Thoracic aorta (tissue), 2 donors: ENCODE results near the gene CAMSAP2. TPM values are rescaled to one million over a fixed set of nuclear protein-coding genes. Genes with fewer than 3 reads are reported as not detected.

Source experiments
- ATAC-seq: fragments of 150-250 bp; one replicate; pipeline ENCODE4 v1.8.0; 2017; ENCODE audit warnings: low read depth; ENCODE audit not compliant: insufficient number of reproducible peaks, low FRiP score
- DNase-seq: peaks from one replicate; pipeline ENCODE4 v3.0.0-alpha.2; 2020; ENCODE audit warnings: low spot score
- H3K27ac ChIP-seq, 2 donors: fragments of 200-600 bp; sonication (generic); 1 replicate in 1 of 2; 2 replicates in 1 of 2; pipeline ENCODE4 v1.5.1; 2016; ENCODE audit warnings: mild to moderate bottlenecking in 2 of 2, moderate library complexity in 2 of 2
- H3K27me3 ChIP-seq: fragments of 200-600 bp; sonication (generic); replicated peaks from 2 replicates; pipeline ENCODE4 v1.6.0; 2016; ENCODE audit warnings: mild to moderate bottlenecking; ENCODE audit not compliant: insufficient read depth
- H3K36me3 ChIP-seq: fragments of 200-600 bp; sonication (generic); one replicate; pipeline ENCODE4 v1.5.1; 2016
- H3K4me1 ChIP-seq, 2 donors: fragments of 200-600 bp; sonication (generic); 1 replicate in 1 of 2; 2 replicates in 1 of 2; pipeline versions ENCODE4 v1.5.1 to v1.6.0; 2016; ENCODE audit warnings: low read depth in 2 of 2, mild to moderate bottlenecking in 1 of 2; ENCODE audit not compliant: control insufficient read depth in 1 of 2
- H3K4me3 ChIP-seq: fragments of 200-600 bp; sonication (generic); 2 replicates; pipeline ENCODE4 v1.5.1; 2016; ENCODE audit warnings: mild to moderate bottlenecking
- H3K9me3 ChIP-seq: fragments of 200-600 bp; sonication (generic); 2 replicates; pipeline ENCODE4 v1.5.1; 2016
- total RNA-seq, 2 donors: library from RNA; depleted of rRNA; stranded (reverse); fragments of >200 nt; gene quantifications; one replicate each; pipeline versions ENCODE4 v1.1.0 to v1.2.3, GENCODE V29; 2016
- TF ChIP-seq, protein P1 (sequence below): fragments of 200-600 bp; sonication (generic); IDR thresholded peaks from one replicate; pipeline ENCODE4 v1.5.1; 2019; ENCODE audit warnings: antibody characterized with exemption

Gene CAMSAP2
- total RNA-seq, 2 donors from 2014 or later = 46.4 to 60.7 TPM

DNA sequence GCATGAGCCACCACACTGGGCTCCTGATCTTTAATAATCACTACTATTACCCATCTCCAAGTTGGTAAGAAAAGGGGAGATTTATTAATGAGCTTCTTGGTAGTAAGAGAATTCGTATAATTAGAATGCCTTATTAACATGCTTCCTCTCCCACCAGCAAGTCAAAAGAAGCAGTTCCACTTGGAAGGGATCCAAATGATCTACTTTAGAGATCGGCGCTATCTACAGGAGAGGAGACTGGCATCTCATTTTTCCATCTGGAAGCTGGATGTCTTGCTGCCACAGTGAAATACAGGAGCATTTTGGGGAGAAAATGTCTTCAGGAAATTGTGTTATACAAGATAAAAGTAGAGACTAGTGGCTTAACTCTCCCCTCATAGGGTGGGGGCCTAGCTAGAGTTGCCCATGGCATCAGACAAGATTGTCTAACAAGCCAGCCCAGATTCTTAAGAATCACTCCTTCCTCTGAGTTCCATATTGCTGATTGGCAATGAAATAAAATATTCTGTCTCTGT lies 33.6 kb upstream of the CAMSAP2 start:
- Histone ChIP-seq H3K4me3 (no peak overlapping the region), H3K27me3 (no peaks in the 10 kb centered on the region), H3K27ac (no peak overlapping the region), H3K9me3 (no peaks in the 10 kb centered on the region), H3K4me1 (no peaks in the 10 kb centered on the region), H3K36me3 (no peaks in the 10 kb centered on the region)
- ATAC-seq = no peak
- no peak for DNase-seq
- TF ChIP-seq, protein P1, sequence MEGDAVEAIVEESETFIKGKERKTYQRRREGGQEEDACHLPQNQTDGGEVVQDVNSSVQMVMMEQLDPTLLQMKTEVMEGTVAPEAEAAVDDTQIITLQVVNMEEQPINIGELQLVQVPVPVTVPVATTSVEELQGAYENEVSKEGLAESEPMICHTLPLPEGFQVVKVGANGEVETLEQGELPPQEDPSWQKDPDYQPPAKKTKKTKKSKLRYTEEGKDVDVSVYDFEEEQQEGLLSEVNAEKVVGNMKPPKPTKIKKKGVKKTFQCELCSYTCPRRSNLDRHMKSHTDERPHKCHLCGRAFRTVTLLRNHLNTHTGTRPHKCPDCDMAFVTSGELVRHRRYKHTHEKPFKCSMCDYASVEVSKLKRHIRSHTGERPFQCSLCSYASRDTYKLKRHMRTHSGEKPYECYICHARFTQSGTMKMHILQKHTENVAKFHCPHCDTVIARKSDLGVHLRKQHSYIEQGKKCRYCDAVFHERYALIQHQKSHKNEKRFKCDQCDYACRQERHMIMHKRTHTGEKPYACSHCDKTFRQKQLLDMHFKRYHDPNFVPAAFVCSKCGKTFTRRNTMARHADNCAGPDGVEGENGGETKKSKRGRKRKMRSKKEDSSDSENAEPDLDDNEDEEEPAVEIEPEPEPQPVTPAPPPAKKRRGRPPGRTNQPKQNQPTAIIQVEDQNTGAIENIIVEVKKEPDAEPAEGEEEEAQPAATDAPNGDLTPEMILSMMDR = no peak

DNA sequence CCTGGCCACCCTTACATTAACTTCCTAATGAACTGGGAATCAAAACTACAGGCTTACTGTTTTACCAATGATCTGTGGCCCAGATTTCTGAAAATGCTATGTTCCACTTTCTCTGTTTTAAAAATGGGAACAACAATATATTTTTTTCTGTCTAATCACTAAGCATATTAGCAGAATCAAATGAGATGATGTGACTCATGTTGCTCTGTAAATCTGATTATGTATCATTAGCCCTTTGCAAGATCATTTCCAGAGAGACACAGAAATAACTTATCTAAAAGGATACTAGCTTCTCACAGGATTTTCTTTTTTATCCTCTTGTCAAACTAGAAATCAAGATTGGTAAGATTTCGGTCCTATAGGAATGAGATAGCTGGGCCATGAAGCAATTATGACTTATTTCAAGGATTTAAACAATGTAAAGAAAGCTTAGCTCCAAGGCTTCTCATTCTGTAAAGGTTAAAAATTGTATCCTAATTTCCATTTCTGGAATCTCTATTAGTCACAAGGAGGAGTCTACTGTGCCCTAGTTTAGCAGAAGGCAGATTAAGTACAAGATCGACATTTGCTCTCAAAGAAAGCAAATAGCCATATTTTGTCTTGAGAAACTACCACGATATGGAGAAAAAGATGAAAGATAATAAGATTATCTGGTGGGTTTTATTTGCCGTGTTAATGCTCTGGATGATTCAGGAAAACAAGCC lies 32.4 kb upstream of the CAMSAP2 start:
- Histone ChIP-seq H3K9me3 (no peaks in the 10 kb centered on the region), H3K4me1 (no peaks in the 10 kb centered on the region), H3K36me3 (no peaks in the 10 kb centered on the region), H3K27ac (no peak overlapping the region), H3K4me3 (no peak overlapping the region), H3K27me3 (no peaks in the 10 kb centered on the region)
- TF ChIP-seq, protein P1 = no peak
- DNase-seq = no peak
- no peak for ATAC-seq

DNA sequence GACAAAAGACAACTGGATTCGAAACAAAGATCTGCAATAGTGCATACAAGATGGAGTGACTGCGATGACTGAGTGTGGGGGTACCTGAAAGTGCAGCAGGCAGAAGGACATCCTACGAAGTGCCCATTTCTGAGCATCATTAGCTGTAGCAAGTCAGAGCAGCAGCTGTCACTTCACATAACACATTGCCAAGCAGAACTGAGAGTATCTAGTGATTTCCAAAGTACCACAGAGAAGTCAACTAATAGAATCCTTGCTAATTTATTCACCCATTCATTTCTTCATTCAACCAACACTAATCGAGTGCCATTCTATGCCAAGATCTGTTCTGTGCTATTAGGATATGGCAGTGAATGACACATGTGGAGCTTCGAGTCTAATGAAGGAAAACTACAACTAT lies 31.6 kb upstream of the CAMSAP2 start:
- Histone ChIP-seq H3K27ac (no peak overlapping the region), H3K36me3 (no peaks in the 10 kb centered on the region), H3K9me3 (no peaks in the 10 kb centered on the region), H3K4me3 (no peak overlapping the region), H3K27me3 (no peaks in the 10 kb centered on the region), H3K4me1 (no peaks in the 10 kb centered on the region)
- no peak for ATAC-seq
- TF ChIP-seq, protein P1 = no peak
- DNase-seq = no peak

DNA sequence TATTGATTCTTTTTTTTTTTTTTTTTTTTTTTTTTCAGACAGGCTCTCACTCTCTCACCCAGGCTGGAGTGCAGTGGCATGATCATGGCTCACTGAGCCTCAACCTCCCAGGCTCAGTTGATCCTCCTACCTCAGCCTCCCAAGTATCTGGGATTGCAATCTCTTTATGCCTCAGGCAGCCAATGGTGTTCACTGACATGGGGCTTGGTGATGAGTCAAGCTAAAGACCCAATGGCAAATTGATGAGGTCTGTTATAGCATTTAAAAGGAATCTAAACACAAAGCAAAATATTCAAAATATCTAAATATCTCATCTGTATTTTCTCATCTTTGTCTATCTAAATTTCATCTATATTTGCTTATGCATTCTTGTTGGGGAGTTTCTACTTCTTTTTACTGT lies 30.5 kb upstream of the CAMSAP2 start:
- Histone ChIP-seq H3K4me1 (no peaks in the 10 kb centered on the region), H3K27me3 (no peaks in the 10 kb centered on the region), H3K27ac (no peak overlapping the region), H3K4me3 (no peak overlapping the region), H3K9me3 (no peaks in the 10 kb centered on the region), H3K36me3 (no peaks in the 10 kb centered on the region)
- TF ChIP-seq, protein P1 = no peak
- ATAC-seq = no peak
- no peak for DNase-seq

DNA sequence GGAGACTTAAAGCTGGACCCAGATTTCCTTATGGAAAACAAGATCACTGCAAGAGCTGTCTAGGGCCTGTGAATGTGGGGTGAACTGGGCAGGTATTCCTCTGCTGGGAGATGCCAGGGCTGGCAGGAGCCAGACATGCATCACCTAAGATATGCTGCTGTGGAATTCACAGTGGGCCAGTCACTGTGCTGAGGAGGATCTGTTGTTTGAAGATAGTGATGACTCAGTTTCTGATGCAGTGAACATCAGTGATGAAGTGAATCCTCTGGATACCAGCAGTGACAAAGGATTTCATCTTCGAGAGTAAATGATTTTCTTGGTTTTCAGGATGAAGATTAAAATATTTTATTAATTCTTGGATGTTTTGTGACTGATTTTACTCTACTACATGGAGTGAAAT lies 29.9 kb upstream of the CAMSAP2 start:
- no peaks in the 10 kb centered on the region for H3K9me3 ChIP-seq
- H3K27me3 ChIP-seq = no peaks in the 10 kb centered on the region
- H3K4me1 ChIP-seq = no peaks in the 10 kb centered on the region
- ATAC-seq (no peak), DNase-seq (no peak)
- no peak overlapping the region for H3K27ac ChIP-seq
- no peak overlapping the region for H3K4me3 ChIP-seq
- no peaks in the 10 kb centered on the region for H3K36me3 ChIP-seq
- TF ChIP-seq, protein P1 = no peak
